Pancreas (tissue), 10 donors: ENCODE data around the gene PAK3. TPM values are rescaled to one million over a fixed set of nuclear protein-coding genes. Genes with fewer than 3 reads are reported as not detected.
A peak's percentile ranks its signal among the peaks of the same experiment; 100 is the strongest.

ENCODE experiments used
- ATAC-seq, 4 donors: fragments of 200-7000 bp; cut with Tn5 transposase; one replicate each; pipeline versions ENCODE4 v1.8.0 to v1.9.1; 2020; ENCODE audit warnings: mild to moderate bottlenecking in 4 of 4, moderate library complexity in 4 of 4
- DNase-seq, 6 donors: peaks; one replicate each; pipeline ENCODE4 v3.0.0-alpha.2; 2020
- FAIRE-seq: peaks from 2 replicates; lab custom pipeline; 2012; peaks lifted over from hg19 to GRCh38; lab: Jason Lieb, UNC
- H3K27ac ChIP-seq, 4 donors: fragments of 200-600 bp; sonication (generic); 1 replicate in 3 of 4; 2 replicates in 1 of 4; pipeline versions ENCODE4 v1.5.0 to v1.8.0; 2020
- H3K27me3 ChIP-seq, 4 donors: fragments of 200-600 bp; one replicate each; pipeline ENCODE4 v1.8.0; 2021
- H3K36me3 ChIP-seq, 3 donors: fragments of 200-600 bp; sonication (generic) in 1 of 3; one replicate each; pipeline versions ENCODE4 v1.5.0 to v1.8.0; 2020 to 2021
- H3K4me1 ChIP-seq, 3 donors: fragments of 200-600 bp; one replicate each; pipeline ENCODE4 v1.8.0; 2021
- H3K4me3 ChIP-seq, 4 donors: fragments of 200-600 bp; sonication (generic) in 2 of 4; one replicate each; pipeline versions ENCODE4 v1.5.0 to v1.8.0; 2020 to 2021
- H3K9me3 ChIP-seq, 4 donors: fragments of 200-600 bp; one replicate each; pipeline ENCODE4 v1.8.0; 2021
- WGBS, 2 donors: extraction: QIAGEN DNeasy Blood & Tissue Kit; methylation state at CpG; one replicate each; pipeline ENCODE4 v1.1.7; 2013; 5-methylcytosine and 5-hydroxymethylcytosine counted together
- intact Hi-C, 3 donors: fragments of 100-400 bp; cut with DNase I; formaldehyde crosslinking; loops; one replicate each; pipeline versions ENCODE4 v1.11.1 to v1.14.2; 2022
- polyA plus RNA-seq, 2 donors: library from polyadenylated mRNA; stranded (reverse); fragments of 200-250 nt; gene quantifications; one replicate each; pipeline ENCODE4 v1.2.3, GENCODE V29; 2013
- total RNA-seq, 6 donors: library from RNA; stranded (reverse); fragmentation: NEBNext Ultra II Directional in 4 of 6; extraction: Animal tissue kit (Norgen Biotek cat#: 25700) in 4 of 6; gene quantifications; one replicate each; pipeline versions ENCODE4 v1.2.1 to v1.2.4, GENCODE V29; 2021 to 2023
- TF ChIP-seq, protein P1 (sequence below), 4 donors: fragments of 200-600 bp; sonication (generic) in 3 of 4; IDR thresholded peaks; one replicate each; pipeline versions ENCODE4 v1.5.0 to v1.8.0; 2021; ENCODE audit warnings: antibody characterized with exemption in 4 of 4
- donor health status: healthy with polysubstance abuse.
- donor health status: DM: no; HTN: no; CAD: no; lungs with moderate emphysema.
- donor health status: DM: no; HTN: no; CAD: no.
- donor health status: control.
- donor health status: control.
- donor health status: Bipolar disorder and iron deficiency.
- donor health status: DM: yes; HTN: yes; CAD: no.
- donor health status: DM: no; HTN: no; CAD: no.
- donor health status: DM: no; HTN: no; CAD: no.
- donor health status: DM: yes; HTN: yes; CAD: no.

The PAK3 gene
- total and polyA plus RNA-seq, 8 donors: 13.2 to 40.5 (median 30.7) TPM

GRCh38 chrX:111100191-111100590, 4.2 kb downstream of the PAK3 start:
- TF ChIP-seq, protein P1, sequence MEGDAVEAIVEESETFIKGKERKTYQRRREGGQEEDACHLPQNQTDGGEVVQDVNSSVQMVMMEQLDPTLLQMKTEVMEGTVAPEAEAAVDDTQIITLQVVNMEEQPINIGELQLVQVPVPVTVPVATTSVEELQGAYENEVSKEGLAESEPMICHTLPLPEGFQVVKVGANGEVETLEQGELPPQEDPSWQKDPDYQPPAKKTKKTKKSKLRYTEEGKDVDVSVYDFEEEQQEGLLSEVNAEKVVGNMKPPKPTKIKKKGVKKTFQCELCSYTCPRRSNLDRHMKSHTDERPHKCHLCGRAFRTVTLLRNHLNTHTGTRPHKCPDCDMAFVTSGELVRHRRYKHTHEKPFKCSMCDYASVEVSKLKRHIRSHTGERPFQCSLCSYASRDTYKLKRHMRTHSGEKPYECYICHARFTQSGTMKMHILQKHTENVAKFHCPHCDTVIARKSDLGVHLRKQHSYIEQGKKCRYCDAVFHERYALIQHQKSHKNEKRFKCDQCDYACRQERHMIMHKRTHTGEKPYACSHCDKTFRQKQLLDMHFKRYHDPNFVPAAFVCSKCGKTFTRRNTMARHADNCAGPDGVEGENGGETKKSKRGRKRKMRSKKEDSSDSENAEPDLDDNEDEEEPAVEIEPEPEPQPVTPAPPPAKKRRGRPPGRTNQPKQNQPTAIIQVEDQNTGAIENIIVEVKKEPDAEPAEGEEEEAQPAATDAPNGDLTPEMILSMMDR (IDR thresholded peaks at IDR 0.05): peak in 3 of 4 donors; percentile 28 to 45 (median 44)
- 13 to 32% methylated on average over 5 of the region's 5 CpGs for WGBS, 2 donors
- Histone ChIP-seq H3K27me3 (peaks cover 0 to 5% (median 0%) of the 10 kb centered on the region in 4 donors), H3K4me1 (no peaks in the 10 kb centered on the region), H3K36me3 (peaks cover 0 to 3% (median 0%) of the 10 kb centered on the region in 3 donors), H3K9me3 (no peaks in the 10 kb centered on the region), H3K4me3 (no peak overlapping the region), H3K27ac (no peak overlapping the region)
- intact Hi-C loops: loop anchor here in 2 of 3 donors (5.0 to 10.0 kb wide), 2 partner anchors 95 to 108 kb away; no protein-coding TSS in a partner anchor
- peak in 3 of 4 donors; percentile 22 to 31 (median 29) for ATAC-seq
- no peak for FAIRE-seq
- peak in 1 of 6 donors; percentile 42 for DNase-seq

DNA sequence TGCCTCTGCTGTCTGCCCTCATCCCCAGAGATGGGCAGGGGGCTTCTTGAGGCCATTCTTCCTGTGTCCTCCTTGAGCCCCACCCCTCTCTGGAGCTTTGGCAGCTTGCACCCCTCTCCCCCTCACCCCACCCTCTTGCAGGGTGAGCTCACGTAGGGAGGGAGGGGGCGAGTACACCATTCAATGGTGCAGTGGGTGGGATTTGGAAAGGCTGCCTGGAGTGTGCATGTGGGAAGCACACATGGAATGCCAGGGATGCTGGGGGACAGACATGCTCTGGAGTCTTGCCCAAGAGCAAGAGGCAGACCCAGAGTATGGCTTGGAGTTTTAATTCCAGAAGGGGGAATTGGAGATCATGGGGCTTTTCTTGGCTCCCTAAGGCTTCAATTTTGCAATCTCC, 5.6 kb downstream of the PAK3 start:
- FAIRE-seq (no peak), DNase-seq (peak in 1 of 6 donors; percentile 41), ATAC-seq (no peak)
- Histone ChIP-seq H3K36me3 (peaks cover 0 to 3% (median 0%) of the 10 kb centered on the region in 3 donors), H3K4me1 (no peaks in the 10 kb centered on the region), H3K27me3 (peaks cover 0 to 5% (median 0%) of the 10 kb centered on the region in 4 donors), H3K9me3 (no peaks in the 10 kb centered on the region), H3K27ac (no peak overlapping the region), H3K4me3 (no peak overlapping the region)
- intact Hi-C loops: loop anchor here in 2 of 3 donors (5.0 to 10.0 kb wide), 2 partner anchors 97 to 109 kb away; no protein-coding TSS in a partner anchor
- TF ChIP-seq, protein P1 (IDR thresholded peaks at IDR 0.05): no peak
- 39 to 60% methylated on average over 2 of the region's 2 CpGs for WGBS, 2 donors

DNA sequence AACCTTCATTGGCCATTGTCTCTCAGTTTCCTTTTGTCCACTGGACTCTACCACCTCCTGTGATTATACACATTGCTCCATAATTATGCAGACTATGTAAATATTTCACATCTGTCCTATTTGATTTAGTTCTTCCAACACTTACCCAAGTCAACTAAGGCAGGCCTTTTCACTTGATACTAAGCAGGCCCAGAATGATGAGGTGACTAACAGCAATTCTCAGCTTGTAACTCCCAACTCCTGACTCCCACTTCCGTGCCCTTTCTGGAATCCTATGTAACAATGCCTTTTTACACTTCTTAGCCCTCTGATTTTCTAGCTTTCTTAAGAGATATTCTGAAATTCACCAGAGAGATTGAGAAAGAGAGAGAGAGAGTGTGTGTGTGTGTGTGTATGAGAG, 6.6 kb downstream of the PAK3 start:
- DNase-seq (no peak), FAIRE-seq (no peak), ATAC-seq (no peak)
- H3K27ac ChIP-seq: no peak overlapping the region
- 88 to 89% methylated on average over 1 of the region's 1 CpG for WGBS, 2 donors
- TF ChIP-seq, protein P1 (IDR thresholded peaks at IDR 0.05): no peak
- H3K9me3 ChIP-seq: no peaks in the 10 kb centered on the region
- H3K4me3 ChIP-seq: no peak overlapping the region
- intact Hi-C loops: loop anchor here in 2 of 3 donors (5.0 to 10.0 kb wide), 2 partner anchors 98 to 110 kb away; no protein-coding TSS in a partner anchor
- H3K4me1 ChIP-seq: no peaks in the 10 kb centered on the region
- peaks cover 0 to 5% (median 0%) of the 10 kb centered on the region in 4 donors for H3K27me3 ChIP-seq
- peaks cover 0 to 3% (median 0%) of the 10 kb centered on the region in 3 donors for H3K36me3 ChIP-seq

DNA sequence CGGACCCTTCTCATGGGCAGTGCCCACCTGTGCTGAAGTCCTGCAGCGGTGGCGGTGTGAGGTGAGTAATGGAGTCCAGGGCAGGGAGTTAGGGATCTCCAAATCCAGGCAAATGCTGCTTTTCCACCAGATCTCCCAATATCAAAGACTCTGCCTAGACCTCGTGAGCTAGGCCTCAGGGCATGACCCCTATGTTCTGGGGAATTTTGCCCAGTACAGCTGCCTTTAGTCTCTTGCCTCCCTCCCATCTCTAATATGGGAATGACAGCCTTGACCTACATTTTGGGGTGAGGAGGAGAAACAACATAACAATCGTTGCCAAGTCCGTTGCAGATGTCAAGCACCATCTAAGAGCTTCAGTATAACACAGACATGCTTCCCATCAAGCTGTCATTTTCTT, 7.3 kb downstream of the PAK3 start:
- FAIRE-seq (no peak), ATAC-seq (no peak), DNase-seq (peak in 1 of 6 donors; percentile 40)
- WGBS, 2 donors: 68 to 74% methylated on average over 6 of the region's 6 CpGs
- Histone ChIP-seq H3K9me3 (no peaks in the 10 kb centered on the region), H3K36me3 (peaks cover 0 to 3% (median 0%) of the 10 kb centered on the region in 3 donors), H3K27ac (no peak overlapping the region), H3K27me3 (peaks cover 0 to 5% (median 0%) of the 10 kb centered on the region in 4 donors), H3K4me3 (no peak overlapping the region), H3K4me1 (no peaks in the 10 kb centered on the region)
- TF ChIP-seq, protein P1 (IDR thresholded peaks at IDR 0.05): no peak
- intact Hi-C loops: loop anchor here in 2 of 3 donors (5.0 to 10.0 kb wide), 2 partner anchors 98 to 111 kb away; no protein-coding TSS in a partner anchor
